Measurements from ENCODE around the gene CFAP74. TPM values are rescaled to one million over a fixed set of nuclear protein-coding genes. Genes with fewer than 3 reads are reported as not detected.
"Not testable (repeated sequence)": the region's sequence is repeated elsewhere in the genome, so short reads cannot be mapped to it uniquely, and the experiment has no call there.

Gene CFAP74
- total RNA-seq, 1 donor from 2014 or later: 6.6 TPM

- TF ChIP-seq CTCF (IDR thresholded peaks at IDR 0.05): no peak
- intact Hi-C loops (cut with DNase I): no loop called here
- ATAC-seq: no peak
- DNase-seq: no peak
- Histone ChIP-seq H3K36me3 (no peaks in the 10 kb centered on the region), H3K27ac (no peak overlapping the region), H3K9me3 (no peaks in the 10 kb centered on the region), H3K27me3 (ENCODE audit: low read depth) (peaks cover 3% of the 10 kb centered on the region), H3K4me1 (no peaks in the 10 kb centered on the region), H3K4me3 (no peak overlapping the region)
Measured at GRCh38 chr1:1937061-1937460, 66.5 kb downstream of the CFAP74 start.

GRCh38 chr1:1934848-1935247 lies 68.7 kb downstream of the CFAP74 start:
- intact Hi-C loops (cut with DNase I); ATAC-seq; H3K9me3 ChIP-seq; H3K36me3 ChIP-seq; H3K27ac ChIP-seq; H3K27me3 ChIP-seq (ENCODE audit: low read depth); DNase-seq; H3K4me1 ChIP-seq; H3K4me3 ChIP-seq: not testable (repeated sequence)

- H3K27me3 ChIP-seq (ENCODE audit: low read depth): no peaks in the 10 kb centered on the region
- no peak overlapping the region for H3K27ac ChIP-seq
- no peak for TF ChIP-seq CTCF (IDR thresholded peaks at IDR 0.05)
- ATAC-seq (no peak), DNase-seq (no peak)
- no peaks in the 10 kb centered on the region for H3K9me3 ChIP-seq
- no peak overlapping the region for H3K4me3 ChIP-seq
- H3K4me1 ChIP-seq: peaks cover 7% of the 10 kb centered on the region
- intact Hi-C loops (cut with DNase I): no loop called here
- no peaks in the 10 kb centered on the region for H3K36me3 ChIP-seq
Measured at GRCh38 chr1:1929639-1930545, 73.7 kb downstream of the CFAP74 start.

GRCh38 chr1:1929102-1929638 lies 74.4 kb downstream of the CFAP74 start:
- Histone ChIP-seq H3K27me3 (ENCODE audit: low read depth) (no peaks in the 10 kb centered on the region), H3K4me3 (no peak overlapping the region), H3K4me1 (peaks cover 7% of the 10 kb centered on the region), H3K9me3 (no peaks in the 10 kb centered on the region), H3K27ac (no peak overlapping the region), H3K36me3 (no peaks in the 10 kb centered on the region)
- no peak for DNase-seq
- ATAC-seq: no peak
- TF ChIP-seq CTCF (IDR thresholded peaks at IDR 0.05): no peak
- intact Hi-C loops (cut with DNase I): no loop called here

- H3K4me3 ChIP-seq: no peak overlapping the region
- no peak for ATAC-seq
- peaks cover 7% of the 10 kb centered on the region for H3K4me1 ChIP-seq
- no peak for DNase-seq
- no peak overlapping the region for H3K27ac ChIP-seq
- H3K36me3 ChIP-seq: no peaks in the 10 kb centered on the region
- no peak for TF ChIP-seq CTCF (IDR thresholded peaks at IDR 0.05)
- no peaks in the 10 kb centered on the region for H3K9me3 ChIP-seq
- intact Hi-C loops (cut with DNase I): no loop called here
- H3K27me3 ChIP-seq (ENCODE audit: low read depth): no peaks in the 10 kb centered on the region
Measured at GRCh38 chr1:1928231-1929101, 75.1 kb downstream of the CFAP74 start.
